ENCODE data around the gene NFIL3. TPM values are rescaled to one million over a fixed set of nuclear protein-coding genes. Genes with fewer than 3 reads are reported as not detected.

The NFIL3 gene
- total RNA-seq, 1 experiment from 2014 or later: 9.3 TPM

DNA sequence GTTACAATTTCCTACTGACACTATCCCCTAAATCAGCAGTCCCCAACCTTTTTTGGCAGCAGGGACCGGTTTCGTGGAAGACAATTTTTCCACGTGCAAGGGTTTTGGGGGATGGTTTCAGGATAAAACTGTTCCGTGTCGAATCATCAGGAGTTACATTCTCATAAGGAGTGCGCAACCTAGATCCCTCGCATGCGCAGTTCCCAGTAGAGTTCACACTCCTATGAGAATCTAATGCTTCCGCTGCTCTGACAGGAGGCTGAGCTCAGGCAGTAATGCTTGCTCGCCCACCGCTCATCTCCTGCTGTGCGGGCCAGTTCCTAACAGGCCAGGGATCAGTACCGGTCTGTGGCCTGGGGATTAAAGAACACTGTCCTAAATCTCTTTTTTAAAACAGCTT lies 13.2 kb upstream of the NFIL3 start:
- intact Hi-C loops (cut with micrococcal nuclease; ENCODE audit: unreplicated experiment): no loop called here
- CTCF ChIA-PET: no interaction called here
- H3K36me3 ChIP-seq (ENCODE audit: low read depth): no peaks in the 10 kb centered on the region; the same call in 1 of the 2 replicates

GRCh38 chr9:91433180-91433579 lies 9.5 kb upstream of the NFIL3 start:
- intact Hi-C loops (cut with micrococcal nuclease; ENCODE audit: unreplicated experiment): loop anchor here (2.0 to 5.0 kb wide), 2 partner anchors 244 to 518 kb away; no protein-coding TSS in a partner anchor
- Histone ChIP-seq H3F3A (ENCODE audit: insufficient read depth, low read depth) (no peaks in the 10 kb centered on the region), H4K20me1 (ENCODE audit: insufficient read depth) (no peaks in the 10 kb centered on the region), H3K27me3 (ENCODE audit: insufficient read depth, low read depth) (no peaks in the 10 kb centered on the region), H3K4me1 (replicated peaks; ENCODE audit: insufficient read depth) (peaks cover 8% of the 10 kb centered on the region; the same call in 1 of the 2 replicates), H3K9me3 (ENCODE audit: insufficient read depth, low read depth) (no peaks in the 10 kb centered on the region), H2AFZ (no peak overlapping the region), H3K27ac (peak overlapping the region; percentile 32; the same call in 1 of the 2 replicates), H3K79me2 (ENCODE audit: low read depth) (no peaks in the 10 kb centered on the region), H3K36me3 (ENCODE audit: low read depth) (no peaks in the 10 kb centered on the region), H3K4me3 (no peak overlapping the region), H3K4me2 (peak overlapping the region; percentile 57), H3K9me2 (ENCODE audit: insufficient read depth) (no peaks in the 10 kb centered on the region)
- CTCF ChIA-PET: interaction anchor here (0.5 to 1.5 kb wide), 2 partner anchors 242 to 519 kb away, joined by 3 to 8 read pairs; no protein-coding TSS in a partner anchor
- peak; percentile 38 to 96 for DNase-seq
- POLR2A ChIA-PET (ENCODE audit: unreplicated experiment): interaction anchor here (0.6 kb wide), 1 partner anchor 144 kb away, joined by 3 read pairs; no protein-coding TSS in a partner anchor
- no TSS peak for BruUV-seq (replicated peaks)
- TF ChIP-seq, protein P1, sequence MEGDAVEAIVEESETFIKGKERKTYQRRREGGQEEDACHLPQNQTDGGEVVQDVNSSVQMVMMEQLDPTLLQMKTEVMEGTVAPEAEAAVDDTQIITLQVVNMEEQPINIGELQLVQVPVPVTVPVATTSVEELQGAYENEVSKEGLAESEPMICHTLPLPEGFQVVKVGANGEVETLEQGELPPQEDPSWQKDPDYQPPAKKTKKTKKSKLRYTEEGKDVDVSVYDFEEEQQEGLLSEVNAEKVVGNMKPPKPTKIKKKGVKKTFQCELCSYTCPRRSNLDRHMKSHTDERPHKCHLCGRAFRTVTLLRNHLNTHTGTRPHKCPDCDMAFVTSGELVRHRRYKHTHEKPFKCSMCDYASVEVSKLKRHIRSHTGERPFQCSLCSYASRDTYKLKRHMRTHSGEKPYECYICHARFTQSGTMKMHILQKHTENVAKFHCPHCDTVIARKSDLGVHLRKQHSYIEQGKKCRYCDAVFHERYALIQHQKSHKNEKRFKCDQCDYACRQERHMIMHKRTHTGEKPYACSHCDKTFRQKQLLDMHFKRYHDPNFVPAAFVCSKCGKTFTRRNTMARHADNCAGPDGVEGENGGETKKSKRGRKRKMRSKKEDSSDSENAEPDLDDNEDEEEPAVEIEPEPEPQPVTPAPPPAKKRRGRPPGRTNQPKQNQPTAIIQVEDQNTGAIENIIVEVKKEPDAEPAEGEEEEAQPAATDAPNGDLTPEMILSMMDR (conservative IDR thresholded peaks at IDR 0.05): peak; percentile 64
- TF ChIP-seq EZH2 (IDR thresholded peaks at IDR 0.05; ENCODE audit: low read depth): no peak

More for the DNA sequence above, 13.2 kb upstream of the NFIL3 start:
- H3K27me3 ChIP-seq (ENCODE audit: insufficient read depth, low read depth): no peaks in the 10 kb centered on the region
- H3K9me2 ChIP-seq (ENCODE audit: insufficient read depth): peaks cover 6% of the 10 kb centered on the region; the same call in 1 of the 2 replicates
- H3K27ac ChIP-seq: no peak overlapping the region
- no peaks in the 10 kb centered on the region for H4K20me1 ChIP-seq (ENCODE audit: insufficient read depth)
- H3K4me2 ChIP-seq: no peak overlapping the region
- no peak overlapping the region for H3K4me3 ChIP-seq
- no peaks in the 10 kb centered on the region for H3F3A ChIP-seq (ENCODE audit: insufficient read depth, low read depth)
- H3K9me3 ChIP-seq (ENCODE audit: insufficient read depth, low read depth): no peaks in the 10 kb centered on the region
- peaks cover 7% of the 10 kb centered on the region; the same call in 1 of the 2 replicates for H3K4me1 ChIP-seq (replicated peaks; ENCODE audit: insufficient read depth)
- no peaks in the 10 kb centered on the region for H3K79me2 ChIP-seq (ENCODE audit: low read depth)
- H2AFZ ChIP-seq: no peak overlapping the region
- no TSS peak for BruUV-seq (replicated peaks)
- no peak for TF ChIP-seq EZH2 (IDR thresholded peaks at IDR 0.05; ENCODE audit: low read depth)
- POLR2A ChIA-PET (ENCODE audit: unreplicated experiment): no interaction called here
- no peak for DNase-seq

DNA sequence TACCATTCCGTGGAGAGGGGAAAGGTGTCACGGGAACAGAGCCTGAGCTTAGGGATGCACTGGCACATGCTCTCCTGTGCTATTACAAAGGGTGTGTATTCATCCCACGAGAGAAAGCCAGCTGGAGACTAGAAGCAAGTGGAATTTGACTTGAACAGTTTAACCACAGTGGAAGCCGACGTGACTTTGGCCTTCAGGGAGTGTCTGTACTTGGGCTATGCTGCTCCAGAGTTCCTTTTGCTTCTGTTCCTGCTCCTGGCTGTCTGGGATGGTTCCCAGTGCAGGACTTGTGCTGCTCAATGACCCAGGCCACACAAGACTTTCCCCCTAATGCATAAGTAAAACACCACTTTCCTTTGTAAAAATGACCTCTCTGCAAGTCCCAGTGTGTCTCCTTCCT lies 7.9 kb upstream of the NFIL3 start:
- ChIA-PET POLR2A (ENCODE audit: unreplicated experiment) (no interaction called here), CTCF (no interaction called here)
- Histone ChIP-seq H3K4me1 (replicated peaks; ENCODE audit: insufficient read depth) (peaks cover 19% of the 10 kb centered on the region), H4K20me1 (ENCODE audit: insufficient read depth) (no peaks in the 10 kb centered on the region), H3K79me2 (ENCODE audit: low read depth) (no peaks in the 10 kb centered on the region), H3K9me2 (ENCODE audit: insufficient read depth) (no peaks in the 10 kb centered on the region), H3K4me3 (no peak overlapping the region), H3K27me3 (ENCODE audit: insufficient read depth, low read depth) (no peaks in the 10 kb centered on the region), H3K9me3 (ENCODE audit: insufficient read depth, low read depth) (no peaks in the 10 kb centered on the region), H3K4me2 (no peak overlapping the region), H3K36me3 (ENCODE audit: low read depth) (no peaks in the 10 kb centered on the region), H3K27ac (no peak overlapping the region), H3F3A (ENCODE audit: insufficient read depth, low read depth) (peaks cover 4% of the 10 kb centered on the region; the same call in 1 of the 2 replicates), H2AFZ (no peak overlapping the region)
- no peak for TF ChIP-seq EZH2 (IDR thresholded peaks at IDR 0.05; ENCODE audit: low read depth)
- TF ChIP-seq, protein P1 (conservative IDR thresholded peaks at IDR 0.05): no peak
- no peak for DNase-seq
- no TSS peak for BruUV-seq (replicated peaks)
- intact Hi-C loops (cut with micrococcal nuclease; ENCODE audit: unreplicated experiment): loop anchor here (5.0 kb wide), 1 partner anchor 246 kb away; no protein-coding TSS in a partner anchor

DNA sequence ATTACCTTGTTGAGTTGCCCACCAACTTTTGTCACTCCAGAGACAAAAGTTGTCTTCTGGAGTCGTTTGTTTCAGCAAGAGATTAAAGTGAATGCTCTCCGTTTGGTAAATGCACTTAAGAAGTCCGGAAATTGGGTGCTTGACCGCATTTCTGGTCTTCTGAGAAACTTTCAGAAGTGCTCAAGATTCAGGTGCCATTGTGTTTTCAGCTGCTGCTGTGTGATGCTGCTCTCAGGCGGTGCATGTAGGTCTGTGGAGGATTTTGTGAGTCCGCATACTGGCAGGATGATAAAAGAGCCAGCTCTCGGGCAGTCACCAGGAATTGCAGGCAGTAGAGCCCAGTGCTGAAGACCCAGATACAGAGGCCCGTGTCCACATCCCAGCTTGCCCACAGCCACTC lies 5.9 kb upstream of the NFIL3 start:
- no peak overlapping the region for H3K4me3 ChIP-seq
- H3K79me2 ChIP-seq (ENCODE audit: low read depth): no peaks in the 10 kb centered on the region
- H3K4me1 ChIP-seq (replicated peaks; ENCODE audit: insufficient read depth): peaks cover 19% of the 10 kb centered on the region
- H3K9me2 ChIP-seq (ENCODE audit: insufficient read depth): no peaks in the 10 kb centered on the region
- H2AFZ ChIP-seq: no peak overlapping the region
- H3K4me2 ChIP-seq: no peak overlapping the region
- no peak for DNase-seq
- H3K27me3 ChIP-seq (ENCODE audit: insufficient read depth, low read depth): no peaks in the 10 kb centered on the region
- POLR2A ChIA-PET (ENCODE audit: unreplicated experiment): no interaction called here
- BruUV-seq (replicated peaks): no TSS peak
- H3K36me3 ChIP-seq (ENCODE audit: low read depth): no peaks in the 10 kb centered on the region
- no peaks in the 10 kb centered on the region for H3K9me3 ChIP-seq (ENCODE audit: insufficient read depth, low read depth)
- H3K27ac ChIP-seq: no peak overlapping the region
- peaks cover 15% of the 10 kb centered on the region for H3F3A ChIP-seq (ENCODE audit: insufficient read depth, low read depth)
- intact Hi-C loops (cut with micrococcal nuclease; ENCODE audit: unreplicated experiment): no loop called here
- CTCF ChIA-PET: no interaction called here
- TF ChIP-seq, protein P1 (conservative IDR thresholded peaks at IDR 0.05): no peak
- no peak for TF ChIP-seq EZH2 (IDR thresholded peaks at IDR 0.05; ENCODE audit: low read depth)
- H4K20me1 ChIP-seq (ENCODE audit: insufficient read depth): no peaks in the 10 kb centered on the region

All from PC-9 (cell line).